Neuronal stem cell (in vitro differentiated cells): ENCODE measurements around the gene RBFA.

ENCODE experiments used
- DNase-seq: peaks from one replicate; pipeline ENCODE4 v3.0.0-alpha.2; 2013; ENCODE audit warnings: low spot score
- H2AFZ ChIP-seq: one replicate; pipeline ENCODE4 v1.6.1; 2013; ENCODE audit warnings: mild to moderate bottlenecking, low read length, inconsistent platforms
- H2AK5ac ChIP-seq: 2 replicates; pipeline ENCODE4 v1.6.1; 2013; ENCODE audit warnings: low read depth, mild to moderate bottlenecking, inconsistent platforms, low read length, moderate library complexity, mixed read lengths
- H2BK120ac ChIP-seq: 2 replicates; pipeline ENCODE4 v1.6.1; 2013; ENCODE audit warnings: low read depth, mild to moderate bottlenecking, inconsistent platforms, low read length, moderate library complexity, mixed read lengths
- H2BK12ac ChIP-seq: one replicate; pipeline ENCODE4 v1.6.1; 2013; ENCODE audit warnings: low read length, inconsistent platforms
- H2BK15ac ChIP-seq: 2 replicates; pipeline ENCODE4 v1.6.1; 2013; ENCODE audit warnings: mild to moderate bottlenecking, low read length, inconsistent platforms, mixed read lengths
- H2BK5ac ChIP-seq: one replicate; pipeline ENCODE4 v1.6.1; 2013; ENCODE audit warnings: inconsistent platforms, mild to moderate bottlenecking, low read length, moderate library complexity
- H3K14ac ChIP-seq: one replicate; pipeline ENCODE4 v1.6.1; 2013; ENCODE audit warnings: low read length, inconsistent platforms
- H3K18ac ChIP-seq: 2 replicates; pipeline ENCODE4 v1.6.1; 2013; ENCODE audit warnings: low read length, inconsistent platforms
- H3K23ac ChIP-seq: 2 replicates; pipeline ENCODE4 v1.6.1; 2013; ENCODE audit warnings: low read depth, mild to moderate bottlenecking, mixed read lengths, low read length, inconsistent platforms; ENCODE audit not compliant: poor library complexity
- H3K27ac ChIP-seq: replicated peaks from 3 replicates; pipeline ENCODE4 v1.5.1; 2013; ENCODE audit warnings: low read length, inconsistent platforms
- H3K27me3 ChIP-seq, 3 experiments: 2 replicates each; pipeline ENCODE4 v1.6.1; 2013; ENCODE audit warnings: low read length in 3 of 3, mild to moderate bottlenecking in 2 of 3, inconsistent platforms in 1 of 3, low read depth in 1 of 3, mixed read lengths in 1 of 3, moderate library complexity in 1 of 3; ENCODE audit not compliant: control insufficient read depth in 3 of 3, insufficient read depth in 3 of 3
- H3K36me3 ChIP-seq, 2 donors: replicated peaks in 1 of 2; 2 replicates each; pipeline ENCODE4 v1.6.1; 2013; ENCODE audit warnings: low read length in 2 of 2; ENCODE audit not compliant: control insufficient read depth in 2 of 2, insufficient read depth in 2 of 2
- H3K4ac ChIP-seq: 2 replicates; pipeline ENCODE4 v1.6.1; 2013; ENCODE audit warnings: inconsistent platforms, mild to moderate bottlenecking, low read length, moderate library complexity
- H3K4me1 ChIP-seq, 2 donors: 1 replicate in 1 of 2; 2 replicates in 1 of 2; pipeline ENCODE4 v1.6.1; 2013; ENCODE audit warnings: low read length in 2 of 2, low read depth in 1 of 2; ENCODE audit not compliant: control insufficient read depth in 2 of 2, insufficient read depth in 1 of 2
- H3K4me2 ChIP-seq: one replicate; pipeline ENCODE4 v1.6.1; 2013; ENCODE audit warnings: mild to moderate bottlenecking, low read length, inconsistent platforms; ENCODE audit not compliant: insufficient read depth, poor library complexity, severe bottlenecking
- H3K4me3 ChIP-seq, 2 donors: 2 replicates each; pipeline ENCODE4 v1.5.1; 2013; ENCODE audit warnings: low read length in 2 of 2, mild to moderate bottlenecking in 2 of 2, inconsistent platforms in 1 of 2, moderate library complexity in 1 of 2
- H3K79me1 ChIP-seq: one replicate; pipeline ENCODE4 v1.6.1; 2013; ENCODE audit warnings: low read depth, mild to moderate bottlenecking, inconsistent platforms, low read length, moderate library complexity
- H3K9ac ChIP-seq: one replicate; pipeline ENCODE4 v1.6.1; 2013; ENCODE audit warnings: mild to moderate bottlenecking, low read depth, low read length, inconsistent platforms; ENCODE audit not compliant: poor library complexity
- H3K9me3 ChIP-seq, 2 donors: replicated peaks in 1 of 2; 2 replicates each; pipeline versions ENCODE3 to v1.6.1; 2013; ENCODE audit warnings: low read length in 2 of 2, mild to moderate bottlenecking in 2 of 2, inconsistent platforms in 1 of 2, low read depth in 1 of 2, mixed read lengths in 1 of 2, moderate library complexity in 1 of 2; ENCODE audit not compliant: control insufficient read depth in 2 of 2, insufficient read depth in 1 of 2
- H4K8ac ChIP-seq: one replicate; pipeline ENCODE4 v1.6.1; 2013; ENCODE audit warnings: low read depth, mild to moderate bottlenecking, inconsistent platforms, low read length, moderate library complexity
- H4K91ac ChIP-seq: one replicate; pipeline ENCODE4 v1.6.1; 2013; ENCODE audit warnings: low read length, low read depth, mild to moderate bottlenecking, inconsistent platforms; ENCODE audit not compliant: poor library complexity
- WGBS, 2 donors: extraction: QIAGEN DNeasy Blood & Tissue Kit; methylation state at CpG; one replicate each; pipeline ENCODE4 v1.1.7; 2013; ENCODE audit warnings: missing lambda C conversion rate in 2 of 2, mixed read lengths in 1 of 2; ENCODE audit not compliant: insufficient read length in 2 of 2, insufficient replicate concordance in 1 of 2; ENCODE audit errors: extremely low coverage in 2 of 2; 5-methylcytosine and 5-hydroxymethylcytosine counted together

The RBFA gene

GRCh38 chr18:80068571-80069272 lies 34.5 kb downstream of the RBFA start:
- H3K23ac ChIP-seq = no peak overlapping the region
- no peak overlapping the region for H3K4me2 ChIP-seq
- H3K36me3 ChIP-seq = no peaks in the 10 kb centered on the region
- WGBS, 2 donors = no CpG with 5 or more reads among the region's 10 CpGs
- no peak overlapping the region for H3K4me3 ChIP-seq
- H3K79me1 ChIP-seq = no peaks in the 10 kb centered on the region
- no peak for DNase-seq
- H3K27me3 ChIP-seq = no peaks in the 10 kb centered on the region
- no peak overlapping the region for H3K14ac ChIP-seq
- H2BK5ac ChIP-seq = no peak overlapping the region
- H4K91ac ChIP-seq = no peak overlapping the region
- H3K27ac ChIP-seq = no peak overlapping the region
- H3K18ac ChIP-seq = no peak overlapping the region
- H3K9ac ChIP-seq = no peak overlapping the region
- peaks cover 0 to 6% of the 10 kb centered on the region in 2 donors for H3K9me3 ChIP-seq
- no peak overlapping the region for H3K4ac ChIP-seq
- no peak overlapping the region for H2AK5ac ChIP-seq
- no peak overlapping the region for H4K8ac ChIP-seq
- no peak overlapping the region for H2BK12ac ChIP-seq
- H2AFZ ChIP-seq = no peak overlapping the region
- H2BK120ac ChIP-seq = no peak overlapping the region
- no peaks in the 10 kb centered on the region for H3K4me1 ChIP-seq
- no peak overlapping the region for H2BK15ac ChIP-seq

GRCh38 chr18:80070825-80071224 lies 36.6 kb downstream of the RBFA start:
- no peak overlapping the region for H3K9ac ChIP-seq
- H3K14ac ChIP-seq = no peak overlapping the region
- H2AFZ ChIP-seq = no peak overlapping the region
- WGBS, 2 donors = no CpG with 5 or more reads among the region's 4 CpGs
- H3K27me3 ChIP-seq = no peaks in the 10 kb centered on the region
- no peaks in the 10 kb centered on the region for H3K4me1 ChIP-seq
- no peak overlapping the region for H3K4me2 ChIP-seq
- no peak overlapping the region for H3K18ac ChIP-seq
- no peak overlapping the region for H2BK12ac ChIP-seq
- H3K79me1 ChIP-seq = no peaks in the 10 kb centered on the region
- no peak overlapping the region for H3K4ac ChIP-seq
- H3K23ac ChIP-seq = no peak overlapping the region
- no peak overlapping the region for H3K27ac ChIP-seq
- H4K91ac ChIP-seq = no peak overlapping the region
- peak overlapping the region in 1 of 2 donors; percentile 55 for H3K4me3 ChIP-seq
- no peak for DNase-seq
- peaks cover 0 to 6% of the 10 kb centered on the region in 2 donors for H3K9me3 ChIP-seq
- no peak overlapping the region for H2BK15ac ChIP-seq
- no peak overlapping the region for H4K8ac ChIP-seq
- H2BK120ac ChIP-seq = no peak overlapping the region
- no peak overlapping the region for H2BK5ac ChIP-seq
- H2AK5ac ChIP-seq = no peak overlapping the region
- peaks cover 0 to 2% of the 10 kb centered on the region in 2 donors for H3K36me3 ChIP-seq

- Histone ChIP-seq H3K18ac (no peak overlapping the region), H3K27me3 (no peaks in the 10 kb centered on the region), H3K4me2 (no peak overlapping the region), H4K8ac (no peak overlapping the region), H2BK12ac (no peak overlapping the region), H4K91ac (no peak overlapping the region), H3K9ac (no peak overlapping the region), H3K4ac (no peak overlapping the region), H3K27ac (no peak overlapping the region), H3K36me3 (peaks cover 0 to 2% of the 10 kb centered on the region in 2 donors), H3K4me1 (no peaks in the 10 kb centered on the region), H3K9me3 (peaks cover 0 to 9% of the 10 kb centered on the region in 2 donors), H2BK15ac (no peak overlapping the region), H2AFZ (no peak overlapping the region), H3K23ac (no peak overlapping the region), H2BK5ac (no peak overlapping the region), H3K4me3 (no peak overlapping the region), H2BK120ac (no peak overlapping the region), H2AK5ac (no peak overlapping the region), H3K79me1 (peaks cover 2% of the 10 kb centered on the region), H3K14ac (no peak overlapping the region)
- WGBS, 2 donors = no CpG with 5 or more reads among the region's 5 CpGs
- no peak for DNase-seq
Measured at GRCh38 chr18:80074183-80074582, 39.9 kb downstream of the RBFA start.

GRCh38 chr18:80074697-80075096 lies 40.5 kb downstream of the RBFA start:
- H2BK5ac ChIP-seq = no peak overlapping the region

More at GRCh38 chr18:80074697-80075096, 40.5 kb downstream of the RBFA start:
- Histone ChIP-seq H3K4ac (no peak overlapping the region), H3K36me3 (peaks cover 0 to 2% of the 10 kb centered on the region in 2 donors), H3K27ac (no peak overlapping the region), H3K79me1 (peaks cover 2% of the 10 kb centered on the region), H2AFZ (no peak overlapping the region), H3K9me3 (peaks cover 0 to 9% of the 10 kb centered on the region in 2 donors), H2BK120ac (no peak overlapping the region), H2BK12ac (no peak overlapping the region), H4K8ac (no peak overlapping the region), H3K4me3 (no peak overlapping the region), H3K9ac (no peak overlapping the region), H3K4me2 (no peak overlapping the region), H3K4me1 (no peaks in the 10 kb centered on the region), H3K23ac (no peak overlapping the region), H3K14ac (no peak overlapping the region), H2AK5ac (no peak overlapping the region), H4K91ac (no peak overlapping the region), H3K18ac (no peak overlapping the region), H2BK15ac (no peak overlapping the region), H3K27me3 (no peaks in the 10 kb centered on the region)
- no CpG with 5 or more reads among the region's 8 CpGs for WGBS, 2 donors
- DNase-seq = no peak
